Stimulated activated CD8-positive, alpha-beta memory T cell treated with anti-CD3 and anti-CD28 coated beads, Interleukin-12 subunit alpha, Interleukin-12 subunit beta, amount 100 ng/mL, for 24 hours (primary cell): Measurements from ENCODE around the gene FKBP11.

ENCODE experiments used
- DNase-seq: peaks from one replicate; pipeline ENCODE4 v3.0.0-alpha.2; 2020; ENCODE audit errors: extremely low read depth

The FKBP11 gene

DNA sequence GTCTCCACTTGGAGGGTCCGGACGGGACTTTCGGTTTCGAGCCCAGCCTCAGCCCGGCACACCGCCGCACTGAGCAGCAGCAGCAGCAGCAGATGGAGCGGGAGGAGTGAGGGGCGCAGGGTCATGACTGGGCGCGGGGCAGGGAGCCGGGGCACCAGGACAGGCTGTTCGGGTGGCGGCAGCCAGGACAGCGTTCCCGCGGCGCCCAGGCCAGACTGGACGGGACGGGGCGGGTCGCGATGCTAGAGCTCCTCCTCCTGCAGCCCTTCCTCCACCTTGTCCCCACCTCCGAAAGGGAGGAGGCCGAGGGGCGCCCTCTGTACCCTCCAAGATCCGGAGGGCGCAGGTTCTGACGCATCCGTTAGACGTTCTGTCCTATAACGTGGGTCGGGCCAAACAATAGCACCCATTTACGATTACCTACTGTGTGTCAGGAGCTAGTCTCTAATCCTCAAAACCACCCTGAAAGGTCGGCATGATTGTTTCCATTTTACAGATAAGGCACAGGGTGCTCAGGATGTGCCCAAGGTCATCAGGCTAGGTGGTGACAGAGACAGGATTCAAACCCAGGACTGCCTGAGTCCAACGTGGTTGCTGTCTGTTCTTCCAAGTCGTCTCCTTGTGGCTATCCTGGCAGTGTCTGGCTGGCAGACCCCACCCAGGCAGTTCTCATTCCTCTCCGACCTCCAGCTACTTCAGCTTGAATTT is at the start of gene FKBP11:
TSS of gene FKBP11 (minus strand) at position 189 of the 708 bp plus-strand sequence. CDS start at position 125, 64 bp downstream.
- peak; percentile 67 for DNase-seq

DNA sequence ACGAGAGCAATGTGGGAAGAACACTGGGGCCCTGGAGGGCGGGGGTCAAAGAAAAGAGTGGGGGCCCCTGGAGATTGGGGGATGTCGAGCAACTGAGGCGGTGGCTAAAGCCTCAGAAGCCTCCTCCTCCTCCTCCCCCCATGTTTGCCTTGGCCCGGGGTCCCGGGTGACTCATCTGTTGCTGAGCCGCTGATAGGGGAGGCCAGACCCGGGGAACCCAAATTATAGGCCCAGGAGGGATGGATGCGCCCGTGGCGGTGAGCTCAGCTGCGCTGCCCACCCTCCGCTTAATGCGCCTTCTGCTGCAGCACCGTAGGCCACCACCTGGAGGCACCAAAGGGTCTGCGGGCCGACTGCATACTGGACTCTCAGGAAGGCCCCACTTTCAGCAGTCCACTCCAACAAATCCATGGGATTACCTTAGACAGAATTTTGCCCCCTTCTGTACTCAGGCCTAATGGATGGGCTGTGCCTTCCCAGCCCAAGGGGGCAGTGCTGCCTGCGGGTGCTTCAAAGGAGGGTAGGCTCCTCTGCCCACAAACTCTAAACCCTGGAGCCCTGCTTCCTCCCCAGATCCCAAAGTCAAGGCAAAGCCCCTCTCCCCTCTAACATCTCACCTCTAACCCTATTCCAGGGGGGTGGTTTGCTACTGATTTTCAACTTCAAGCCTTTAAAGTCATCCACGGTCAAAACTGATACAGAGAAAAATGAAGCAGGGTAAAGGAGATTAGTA is 48.8 kb upstream of the FKBP11 start:
- DNase-seq: no peak

DNA sequence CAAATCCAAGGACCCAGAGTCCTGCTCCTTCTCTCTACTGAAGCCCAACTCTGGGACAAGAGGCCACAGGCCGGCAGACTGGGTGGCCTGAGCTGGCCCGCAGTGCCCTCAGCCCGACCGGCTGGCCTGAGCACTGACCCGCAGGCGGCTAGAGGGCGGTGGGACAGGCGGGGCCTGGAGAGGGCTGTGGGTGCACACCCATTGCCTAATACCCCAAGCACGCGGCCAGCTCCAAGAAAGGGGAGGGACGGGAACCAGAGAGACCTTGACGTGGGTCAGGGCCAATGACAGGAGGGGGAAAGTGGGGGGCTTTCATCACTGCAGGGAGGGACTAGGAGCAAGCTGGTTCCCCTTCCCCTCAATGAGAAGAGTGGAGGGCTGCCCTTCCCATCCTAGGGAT is 48.2 kb upstream of the FKBP11 start:
- no peak for DNase-seq

DNA sequence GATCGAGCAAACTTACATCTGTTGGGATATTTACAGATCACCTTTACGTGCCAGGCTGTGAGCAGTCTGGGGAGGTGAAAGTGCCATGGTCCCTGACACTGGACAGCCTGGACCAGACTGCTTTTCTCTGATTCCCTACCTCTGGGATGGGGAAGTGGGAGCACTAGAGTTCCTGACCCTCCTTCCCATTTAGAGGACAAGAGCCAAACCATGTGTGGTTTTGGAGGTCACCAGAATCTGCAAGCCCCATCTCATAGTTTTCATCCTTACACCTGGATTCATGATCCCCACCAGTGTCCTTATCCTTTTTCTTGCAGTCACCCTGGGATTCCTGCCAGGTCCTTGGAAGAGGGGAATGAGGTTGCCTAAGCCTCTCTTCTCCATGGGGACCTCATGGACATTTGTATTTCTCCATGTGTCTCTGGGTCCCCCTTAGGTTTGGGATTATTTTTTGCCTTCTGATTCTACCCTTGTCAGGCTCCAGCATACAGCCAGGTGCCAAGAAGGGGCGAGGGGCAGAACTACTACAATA is 47.7 kb upstream of the FKBP11 start:
- DNase-seq: no peak

DNA sequence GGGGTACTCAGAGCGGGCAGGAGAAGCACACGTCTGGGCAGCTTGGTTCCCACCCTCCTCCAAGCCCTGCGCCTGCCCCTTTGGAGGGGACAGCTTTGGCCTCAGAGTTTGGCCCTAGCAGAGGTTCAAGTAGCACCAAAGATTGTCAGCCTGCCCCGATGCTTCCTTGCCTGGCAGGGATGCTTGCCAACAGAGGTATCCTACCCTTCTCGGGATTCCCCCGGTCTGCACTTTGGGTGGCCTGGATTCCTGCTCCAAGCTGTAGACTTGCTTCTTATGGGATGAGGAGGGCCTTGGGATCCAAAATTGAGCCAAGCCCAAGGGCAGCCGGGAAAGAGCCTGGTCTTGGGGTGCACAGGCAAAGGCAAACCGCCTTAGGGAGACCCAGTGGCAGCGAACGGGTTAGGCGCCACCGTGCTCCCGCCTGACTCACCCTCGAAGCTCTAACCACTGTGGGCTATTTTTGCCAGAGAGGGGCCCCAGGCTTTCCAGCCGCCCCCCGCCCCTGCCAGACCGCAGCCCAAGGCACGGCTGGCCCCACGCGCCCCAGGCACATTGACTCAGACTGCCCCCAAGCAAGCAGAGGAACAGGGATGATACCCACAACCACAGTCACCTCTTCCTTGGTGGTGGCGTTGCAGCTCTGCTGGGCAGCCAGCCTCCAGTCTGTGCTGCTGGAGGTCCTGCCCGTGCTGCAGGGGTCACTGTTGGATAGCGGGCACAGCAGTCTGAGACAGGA is 47.1 kb upstream of the FKBP11 start:
- DNase-seq: no peak

DNA sequence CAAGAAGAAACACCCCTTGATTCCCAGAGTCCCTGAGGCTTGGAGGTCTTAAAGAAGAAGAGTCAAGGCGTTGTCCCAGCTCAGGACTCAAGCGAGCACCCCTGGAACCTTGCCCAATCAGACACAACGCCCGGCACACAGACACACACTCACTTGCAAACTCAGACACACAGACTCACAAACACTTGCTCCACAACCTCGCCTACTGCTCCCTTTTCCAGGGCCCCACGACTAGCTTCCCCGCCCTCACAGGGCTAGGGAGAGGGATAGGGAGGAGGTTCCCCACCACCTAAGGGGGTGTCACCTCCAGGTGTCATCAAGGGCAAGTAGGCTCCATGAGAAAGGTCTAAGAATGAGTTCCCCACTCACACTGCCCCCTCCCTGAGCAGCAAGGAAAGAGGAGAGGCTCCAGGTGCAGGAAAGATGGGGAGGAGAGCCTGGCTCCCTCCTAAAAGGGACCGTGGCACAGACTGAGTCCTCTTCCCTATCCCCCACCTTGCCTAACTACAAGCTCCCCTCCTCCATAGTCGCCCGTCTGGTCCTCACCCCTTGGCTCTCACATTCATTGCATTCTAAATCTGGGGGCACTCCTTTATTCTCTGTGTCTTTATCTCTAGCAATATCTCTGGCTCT is 45.5 kb upstream of the FKBP11 start:
- DNase-seq: no peak

DNA sequence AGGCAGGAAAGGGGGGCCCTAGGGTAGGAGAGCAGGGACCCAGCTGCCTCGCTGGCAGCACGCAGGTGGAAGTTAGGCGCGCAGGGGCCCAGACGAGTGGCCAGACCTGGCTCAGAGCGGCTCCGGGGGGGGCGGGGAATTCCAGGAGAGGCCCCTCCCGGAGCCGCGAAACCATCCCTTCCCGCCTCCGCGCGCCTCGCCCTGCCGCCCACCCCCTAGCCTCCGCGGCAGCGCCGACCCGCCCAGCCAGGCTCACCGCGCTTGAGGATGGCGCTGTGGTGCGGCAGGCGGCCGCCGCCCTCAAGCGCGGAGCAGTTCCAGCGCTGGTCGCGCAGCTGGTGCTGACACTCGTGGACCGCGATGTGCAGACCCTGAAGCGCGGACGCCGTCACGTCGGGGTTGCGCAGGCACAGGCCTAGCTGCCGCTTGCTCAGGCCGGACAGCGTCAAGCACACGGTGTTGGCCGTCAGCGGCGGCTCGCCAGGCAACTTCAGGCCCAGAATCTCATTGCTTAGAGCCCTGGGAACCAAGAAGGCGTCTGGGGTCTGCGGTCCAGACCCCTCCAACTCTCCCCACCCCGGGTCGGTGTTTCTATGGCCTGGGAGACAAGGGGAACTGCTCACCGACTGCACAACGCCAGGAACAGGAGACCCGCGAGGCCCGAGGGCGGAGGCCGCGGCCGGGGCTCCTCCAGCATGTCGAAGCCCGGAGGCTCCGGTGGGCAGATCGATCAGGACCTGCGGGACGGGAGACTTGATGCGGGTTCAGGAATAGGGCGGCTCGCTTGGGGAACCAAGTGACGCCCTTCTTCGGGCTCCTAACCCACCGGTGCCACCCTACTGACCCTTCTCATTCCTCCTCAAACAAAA is 44.8 kb upstream of the FKBP11 start:
- DNase-seq: no peak

DNA sequence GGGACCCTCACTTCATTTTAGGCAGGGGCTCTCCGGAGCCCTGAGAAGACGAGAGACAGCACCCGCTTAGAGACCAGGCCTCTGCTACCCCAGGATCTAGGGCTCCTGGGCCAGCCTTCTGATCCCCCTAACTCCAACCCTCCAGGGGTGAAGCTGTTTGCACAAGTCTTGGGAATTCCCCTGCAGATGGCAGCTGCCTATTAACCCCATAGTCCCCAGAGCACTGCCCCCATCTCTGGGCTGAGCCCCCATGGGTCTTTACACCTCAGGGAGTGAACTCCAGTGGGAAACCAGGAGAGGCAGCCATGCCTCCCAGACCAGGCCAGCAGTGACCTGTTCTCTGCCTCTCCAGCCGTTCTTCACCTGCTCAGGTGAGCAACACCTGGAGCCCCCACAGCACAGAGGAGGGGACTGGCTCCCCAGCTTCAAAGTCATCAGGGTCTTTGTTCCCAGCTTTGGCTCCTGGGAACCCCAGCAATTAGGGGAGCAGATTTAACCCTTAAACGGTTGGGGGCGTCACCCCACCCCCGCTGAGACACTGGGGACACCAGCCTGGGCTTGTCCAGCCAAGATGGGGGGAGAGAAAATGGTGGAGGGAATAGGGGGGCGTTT is 44.0 kb upstream of the FKBP11 start:
- no peak for DNase-seq

DNA sequence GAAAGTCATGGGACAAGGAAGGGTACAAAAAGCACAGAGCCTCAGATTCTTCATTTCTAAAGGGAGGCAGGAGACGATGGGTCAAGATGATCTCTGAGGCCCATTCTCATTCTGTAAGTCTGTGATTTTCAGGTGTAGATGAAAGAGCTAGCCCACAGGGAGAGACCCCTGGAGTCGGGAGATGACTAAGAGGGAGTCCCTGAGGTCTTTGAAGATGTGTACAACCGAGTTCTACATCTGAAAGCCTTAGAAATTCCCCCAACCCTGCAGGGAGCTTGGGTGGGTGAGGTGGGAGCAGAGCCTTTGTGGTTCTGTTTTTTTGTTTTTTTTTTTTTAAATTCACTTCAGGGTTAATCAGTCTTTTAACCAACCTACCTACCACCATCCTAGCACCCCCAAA is 43.2 kb upstream of the FKBP11 start:
- no peak for DNase-seq

DNA sequence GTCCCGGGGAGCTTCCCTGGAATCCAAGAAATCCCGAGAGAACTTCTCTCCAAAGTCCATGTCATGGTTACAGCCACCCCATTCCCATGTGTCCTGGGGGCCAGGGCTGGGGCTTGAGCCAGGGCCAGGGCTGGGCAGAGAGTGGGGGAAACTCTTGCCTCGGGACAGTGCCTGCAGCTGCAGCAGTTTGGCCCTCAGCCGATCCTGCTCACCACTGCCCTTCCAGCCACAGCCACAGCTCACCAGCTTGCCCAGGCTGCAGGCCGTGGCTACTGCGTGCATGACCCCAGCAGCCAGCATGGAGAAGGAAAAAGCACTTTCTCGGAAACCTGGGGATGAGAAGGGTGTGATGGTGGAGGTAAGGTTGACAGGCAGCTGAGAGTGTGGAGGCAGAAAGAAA is 42.7 kb upstream of the FKBP11 start:
- DNase-seq: no peak

DNA sequence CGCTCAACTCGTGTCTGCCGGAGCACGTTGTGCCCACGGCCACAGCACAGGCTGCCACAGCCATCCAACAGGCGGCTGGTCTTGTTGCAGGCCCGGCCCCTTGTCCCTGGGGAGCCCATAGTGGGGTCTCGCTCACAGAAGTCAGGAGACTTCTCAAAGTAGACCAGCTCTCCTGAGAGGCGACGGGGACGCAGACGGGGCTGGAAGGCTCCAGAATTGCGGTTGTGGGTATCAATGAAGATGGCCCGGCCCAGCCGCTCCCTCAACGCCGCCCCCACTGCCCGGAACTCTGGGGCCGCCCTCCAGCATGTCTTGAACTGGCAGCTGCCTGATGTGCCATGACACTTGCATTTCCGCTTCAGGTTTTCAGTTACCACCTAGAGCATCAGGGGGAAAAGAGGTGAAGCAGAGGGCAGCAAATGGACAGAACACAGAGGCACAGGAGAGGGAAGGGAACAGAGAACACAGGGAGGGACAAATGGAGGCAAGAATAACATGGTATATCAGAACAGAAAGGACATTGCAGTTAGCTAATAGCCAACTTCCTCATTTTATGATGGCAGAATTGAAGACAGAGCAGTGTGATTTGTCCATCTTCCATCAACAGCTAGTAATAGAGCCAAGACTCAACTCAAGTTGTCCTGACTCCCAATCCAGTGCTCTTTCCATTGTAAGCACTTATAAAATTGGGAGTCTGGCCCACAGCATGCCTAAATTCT is 41.0 kb upstream of the FKBP11 start:
- DNase-seq: no peak

DNA sequence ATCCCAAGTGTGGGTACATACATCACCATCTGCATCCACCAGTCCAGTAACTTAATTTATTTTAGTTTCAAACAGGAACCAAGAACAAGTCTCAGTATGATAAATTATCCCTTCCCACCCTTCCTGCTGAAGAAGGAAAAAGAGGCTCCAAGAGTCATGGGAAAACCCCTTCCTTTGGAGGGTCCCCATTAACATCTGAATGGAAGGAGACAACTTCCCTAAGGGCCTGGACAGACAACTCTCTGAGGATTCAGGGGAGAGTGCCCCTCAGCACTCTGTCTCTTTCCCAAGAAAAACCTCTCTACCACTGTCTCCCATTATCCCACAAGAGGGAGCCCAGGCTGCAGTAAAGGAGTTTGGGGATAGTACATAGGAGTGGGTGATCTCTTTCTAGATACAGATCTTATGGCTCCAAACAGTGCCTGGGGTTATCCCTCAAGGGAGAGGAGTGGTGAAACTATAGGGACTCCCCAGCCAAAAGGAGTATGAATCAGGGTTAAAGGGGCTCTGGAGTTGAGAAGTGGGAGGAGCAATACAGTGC is 40.1 kb upstream of the FKBP11 start:
- no peak for DNase-seq

DNA sequence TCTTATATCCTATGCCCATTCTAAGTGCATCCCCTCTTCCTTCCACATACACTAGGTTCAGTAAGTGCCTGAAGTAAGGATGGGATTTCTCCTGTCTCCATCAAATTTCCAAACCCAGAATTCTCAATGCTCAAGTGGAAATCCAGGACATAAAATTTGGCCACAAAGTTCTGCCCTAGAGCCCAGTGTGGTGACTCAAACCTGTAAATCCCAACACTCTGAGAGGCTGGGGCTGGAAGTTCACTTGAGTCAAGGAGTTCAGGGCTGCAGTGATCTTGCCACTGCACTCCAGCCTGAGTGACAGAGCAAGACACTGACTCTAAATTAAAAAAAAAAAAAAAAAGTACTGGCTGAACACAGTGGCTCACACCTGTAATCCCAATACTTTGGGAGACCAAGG is 36.5 kb upstream of the FKBP11 start:
- no peak for DNase-seq

DNA sequence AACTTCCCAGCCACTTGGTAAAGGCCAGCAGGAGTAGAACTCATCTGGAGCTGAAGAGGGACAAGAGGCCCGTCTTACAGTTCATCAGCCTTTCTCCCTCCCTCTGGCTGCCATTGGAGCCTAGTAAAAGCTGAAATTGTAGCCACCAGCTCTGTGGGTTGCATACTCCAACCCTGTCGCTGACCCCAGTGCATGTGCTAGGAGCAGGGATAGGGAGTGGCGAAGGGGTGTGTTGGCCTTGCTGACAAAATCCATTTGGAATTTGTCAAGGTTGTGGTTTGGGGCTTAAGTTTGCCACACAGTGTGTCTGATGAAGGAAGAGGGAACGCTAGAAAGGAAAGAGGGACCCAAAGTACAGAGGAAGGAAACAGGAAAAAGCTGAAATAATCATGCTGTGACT is 36.0 kb upstream of the FKBP11 start:
- DNase-seq: no peak

DNA sequence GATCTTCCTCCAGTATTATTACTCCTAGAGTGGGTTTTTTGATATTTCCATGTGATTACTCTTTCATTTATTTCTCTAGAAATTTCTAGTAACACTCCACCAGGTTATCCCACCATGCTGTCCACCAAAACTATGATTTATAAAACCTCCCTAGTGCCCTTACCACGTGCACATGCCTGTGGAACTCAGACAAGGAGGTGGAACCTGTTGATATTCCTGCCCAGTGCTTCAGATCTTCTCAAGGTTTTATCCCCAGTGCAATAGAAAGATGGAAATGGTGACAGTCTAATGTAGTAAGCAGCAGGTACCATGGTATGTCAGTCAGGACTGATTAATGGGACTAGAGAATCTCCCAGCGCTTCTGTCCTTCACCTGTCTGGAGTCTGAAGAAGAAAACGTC is 35.5 kb upstream of the FKBP11 start:
- no peak for DNase-seq

DNA sequence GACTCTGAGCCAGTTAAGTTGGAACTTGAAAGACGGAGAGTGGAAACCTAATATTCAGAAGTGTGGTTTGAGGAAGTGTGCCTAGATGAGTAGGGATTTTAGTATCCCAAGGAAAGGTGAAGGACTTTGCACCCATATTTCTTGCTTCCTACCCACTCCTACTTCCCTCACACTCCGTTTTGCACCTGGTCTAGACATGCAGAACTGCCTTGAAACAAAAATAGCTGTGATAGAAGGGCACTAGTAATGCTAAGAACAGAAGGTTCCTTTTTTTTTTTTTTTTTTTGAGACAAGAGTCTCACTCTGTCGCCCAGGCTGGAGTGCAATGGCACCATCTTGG is 32.7 kb upstream of the FKBP11 start:
- no peak for DNase-seq

DNA sequence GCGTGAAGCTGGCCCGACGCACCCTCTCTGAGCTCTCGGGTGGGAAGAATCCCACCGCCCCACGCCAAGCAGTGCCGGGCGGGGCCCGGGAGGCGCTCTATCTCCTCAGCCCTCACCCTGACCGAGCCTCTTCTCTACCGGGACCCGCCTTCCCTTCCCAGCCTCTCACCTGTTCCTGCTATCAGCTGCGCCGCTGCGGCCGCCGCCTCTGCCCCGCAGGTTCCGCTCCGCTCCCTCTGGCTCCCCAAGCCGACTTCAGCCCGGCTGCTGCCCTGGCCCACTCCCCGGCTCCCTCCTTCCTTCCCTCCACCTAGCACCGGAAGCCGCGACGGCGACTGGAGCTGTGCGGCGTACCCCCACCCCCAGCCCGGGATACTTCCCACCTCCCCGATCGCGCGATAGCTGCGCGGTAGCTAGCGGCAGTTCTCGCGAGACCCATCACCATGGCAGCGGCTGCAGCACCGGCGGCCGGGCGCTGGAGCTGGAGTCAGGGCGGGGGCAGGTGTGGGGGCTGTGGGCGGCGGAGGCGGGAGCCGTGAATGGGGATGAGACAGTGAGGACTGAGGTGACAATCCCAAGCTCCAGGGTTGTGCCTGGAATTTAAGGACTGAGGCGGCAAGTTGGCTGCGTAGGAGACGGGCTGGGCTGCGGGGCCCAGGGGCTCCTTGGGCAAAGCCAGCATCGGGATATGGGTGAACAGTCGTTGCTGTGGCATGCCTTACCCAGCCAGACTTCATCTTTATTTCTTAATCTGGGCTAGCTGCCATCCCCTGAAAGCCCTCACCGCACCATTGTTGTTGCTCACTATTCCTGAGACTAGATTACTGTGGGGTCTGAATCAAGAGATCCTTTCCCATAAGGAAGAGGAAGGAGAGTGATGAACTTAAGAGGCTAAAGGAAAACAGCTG is 32.1 kb upstream of the FKBP11 start, which contains the start of gene ARF3:
TSS of gene ARF3 (minus strand) at position 347 of the 908 bp plus-strand sequence. CDS start 16,392 bp downstream, outside the sequence.
- DNase-seq: peak; percentile 75

DNA sequence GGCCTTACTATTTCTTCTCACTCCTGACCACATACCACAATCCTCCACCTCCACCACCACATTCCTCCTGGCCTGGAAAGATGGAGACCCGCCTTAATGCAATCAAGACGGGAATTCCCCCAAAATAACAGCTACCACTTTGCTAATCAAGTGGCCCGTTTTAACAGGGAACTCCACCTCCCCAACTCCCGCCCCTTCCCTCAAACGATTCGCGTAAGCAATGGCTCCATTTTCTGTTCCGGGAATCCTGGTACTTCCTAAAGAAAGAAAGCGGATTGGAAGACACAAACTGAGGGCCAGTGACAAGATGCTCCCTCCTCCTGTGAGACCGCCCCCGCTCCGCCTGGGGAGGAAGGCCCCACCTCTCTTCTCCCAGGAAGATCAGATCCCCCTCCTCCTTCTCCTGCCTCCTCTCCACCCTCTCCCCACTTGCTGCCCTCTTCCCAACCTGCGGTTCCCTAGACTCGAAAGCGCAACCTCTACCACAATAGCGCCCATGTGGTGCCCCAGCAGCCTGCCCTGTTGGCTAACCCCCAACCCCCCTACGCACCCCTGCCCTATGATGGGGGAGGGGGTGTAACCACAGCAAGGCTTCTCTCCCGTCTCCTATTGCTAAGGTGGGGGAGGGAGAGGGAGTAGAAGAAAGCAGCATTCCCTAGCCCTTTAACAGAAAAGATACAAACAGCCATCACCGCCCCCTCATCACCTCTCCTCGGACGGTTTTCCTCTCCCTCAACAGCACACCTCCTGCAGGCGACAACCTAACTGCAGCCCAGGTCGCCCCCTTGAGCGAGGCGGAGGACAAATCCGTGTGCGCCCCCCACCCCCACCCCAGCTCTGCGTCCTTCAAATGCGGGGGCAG is 31.2 kb upstream of the FKBP11 start:
- DNase-seq: no peak
